GM23248 (cell line): ENCODE data around the gene GALE.

ENCODE experiments used
- EZH2 ChIP-seq: fragments of 200-600 bp; sonication (generic); IDR thresholded peaks from 2 replicates; pipeline ENCODE4 v1.6.1; 2018; ENCODE audit warnings: antibody characterized with exemption, mild to moderate bottlenecking; ENCODE audit not compliant: insufficient read depth, poor library complexity, severe bottlenecking
- EZH2phosphoT487 ChIP-seq: fragments of 200-600 bp; sonication (generic); IDR thresholded peaks from 2 replicates; pipeline ENCODE4 v1.6.1; 2018; ENCODE audit warnings: antibody characterized with exemption, moderate library complexity, mild to moderate bottlenecking, low read depth; ENCODE audit not compliant: insufficient read depth

GRCh38 chr1:23805025-23805424 is 4.5 kb upstream of the GALE start:
- TF ChIP-seq EZH2phosphoT487 (no peak), EZH2 (no peak)
